Fibroblast of upper back skin (primary cell): Measurements from ENCODE around the gene ADGRG3.

Experiments
- DNase-seq: peaks from one replicate; pipeline ENCODE4 v3.0.0-alpha.2; 2013

The ADGRG3 gene

GRCh38 chr16:57682809-57683635, 14.9 kb downstream of the ADGRG3 start:
- no peak for DNase-seq

- DNase-seq = no peak
These were observed 15.8 kb downstream of the ADGRG3 start for GRCh38 chr16:57683636-57684545.

GRCh38 chr16:57684626-57685358, 16.7 kb downstream of the ADGRG3 start:
- DNase-seq = no peak

GRCh38 chr16:57685633-57686032, 17.5 kb downstream of the ADGRG3 start:
- DNase-seq = no peak

GRCh38 chr16:57686577-57686976, 18.5 kb downstream of the ADGRG3 start:
- DNase-seq = no peak

GRCh38 chr16:57687363-57687929, 19.3 kb downstream of the ADGRG3 start:
- no peak for DNase-seq

- no peak for DNase-seq
These were observed 20.4 kb downstream of the ADGRG3 start for GRCh38 chr16:57688487-57688986.

- no peak for DNase-seq
These were observed 21.1 kb downstream of the ADGRG3 start for GRCh38 chr16:57688987-57689761.

GRCh38 chr16:57689762-57690558, 21.9 kb downstream of the ADGRG3 start:
- DNase-seq = no peak

GRCh38 chr16:57690782-57691471, 22.8 kb downstream of the ADGRG3 start:
- no peak for DNase-seq

- DNase-seq = no peak
These were observed 24.5 kb downstream of the ADGRG3 start for GRCh38 chr16:57692636-57693035.

GRCh38 chr16:57693550-57693949, 25.4 kb downstream of the ADGRG3 start:
- no peak for DNase-seq

GRCh38 chr16:57694231-57694724, 26.2 kb downstream of the ADGRG3 start:
- DNase-seq = no peak

GRCh38 chr16:57694725-57695679, 26.9 kb downstream of the ADGRG3 start, which contains the start of gene DRC7:
TSS of gene DRC7 (plus strand) at chr16:57694806. CDS start at chr16:57697950, 3,144 bp downstream.
- DNase-seq = no peak

- no peak for DNase-seq
These were observed 27.6 kb downstream of the ADGRG3 start for GRCh38 chr16:57695680-57696069.

- no peak for DNase-seq
These were observed 28.1 kb downstream of the ADGRG3 start for GRCh38 chr16:57696240-57696639.

- DNase-seq = no peak
These were observed 29.9 kb downstream of the ADGRG3 start for GRCh38 chr16:57697896-57698537.

GRCh38 chr16:57698812-57699405, 30.8 kb downstream of the ADGRG3 start:
- DNase-seq = no peak
